ENCODE measurements around the gene KCNIP4.

Gene KCNIP4

GRCh38 chr4:21529214-21529613, 419.4 kb downstream of the KCNIP4 start:
- no peak for TF ChIP-seq CTCF (conservative IDR thresholded peaks at IDR 0.05; ENCODE audit: low read depth, low read length)
- no peak overlapping the region for H3K4me3 ChIP-seq (ENCODE audit: low read depth, low read length)
- DNase-seq (ENCODE audit: low read depth), result peak; percentile 9

GRCh38 chr4:21522296-21522695, 426.3 kb downstream of the KCNIP4 start:
- no peak for TF ChIP-seq CTCF (conservative IDR thresholded peaks at IDR 0.05; ENCODE audit: low read depth, low read length)
- H3K4me3 ChIP-seq (ENCODE audit: low read depth, low read length), result no peak overlapping the region
- DNase-seq (ENCODE audit: low read depth), result no peak

GRCh38 chr4:21517126-21517859, 431.3 kb downstream of the KCNIP4 start:
- no peak for DNase-seq (ENCODE audit: low read depth)
- no peak for TF ChIP-seq CTCF (conservative IDR thresholded peaks at IDR 0.05; ENCODE audit: low read depth, low read length)

GRCh38 chr4:21514022-21514694, 434.4 kb downstream of the KCNIP4 start:
- DNase-seq (ENCODE audit: low read depth), result no peak
- no peak for TF ChIP-seq CTCF (conservative IDR thresholded peaks at IDR 0.05; ENCODE audit: low read depth, low read length)
- H3K4me3 ChIP-seq (ENCODE audit: low read depth, low read length), result no peak overlapping the region

More at GRCh38 chr4:21517126-21517859, 431.3 kb downstream of the KCNIP4 start:
- no peak overlapping the region for H3K4me3 ChIP-seq (ENCODE audit: low read depth, low read length)

- DNase-seq (ENCODE audit: low read depth), result peak; percentile 85
- H3K4me3 ChIP-seq (ENCODE audit: low read depth, low read length), result no peak overlapping the region
- TF ChIP-seq CTCF (conservative IDR thresholded peaks at IDR 0.05; ENCODE audit: low read depth, low read length), result peak; percentile 66
These were observed 436.2 kb downstream of the KCNIP4 start for GRCh38 chr4:21512353-21512752.

GRCh38 chr4:21507439-21507838, 441.1 kb downstream of the KCNIP4 start:
- H3K4me3 ChIP-seq (ENCODE audit: low read depth, low read length), result no peak overlapping the region
- DNase-seq (ENCODE audit: low read depth), result peak; percentile 63
- TF ChIP-seq CTCF (conservative IDR thresholded peaks at IDR 0.05; ENCODE audit: low read depth, low read length), result peak; percentile 57

All from choroid plexus epithelial cell (primary cell).